HepG2 (cell line): ENCODE results near the gene DSTN. TPM values are rescaled to one million over a fixed set of nuclear protein-coding genes. Genes with fewer than 3 reads are reported as not detected.

Source experiments
- CC2D1A ChIP-seq: sonication (generic); formaldehyde crosslinking; IDR thresholded peaks from 2 replicates; pipeline ENCODE4 v1.8.1; 2023; ENCODE audit warnings: mild to moderate bottlenecking, missing genetic modification reagents
- KDM2A ChIP-seq: sonication (generic); formaldehyde crosslinking; IDR thresholded peaks from 2 replicates; pipeline ENCODE4 v1.4.0; 2020; ENCODE audit warnings: low read depth, missing genetic modification reagents, borderline replicate concordance
- KLF12 ChIP-seq: sonication (generic); formaldehyde crosslinking; IDR thresholded peaks from 2 replicates; pipeline ENCODE4 v1.4.0; 2020; ENCODE audit warnings: missing genetic modification reagents, borderline replicate concordance
- LCORL ChIP-seq, 2 experiments: fragments of 450-650 bp in 1 of 2; sonication (generic) in 1 of 2; formaldehyde crosslinking in 1 of 2; IDR thresholded peaks; 2 replicates each; pipeline versions ENCODE4 v1.5.0 to v1.6.1; 2017 to 2020; ENCODE audit warnings: antibody characterized with exemption in 1 of 2, missing genetic modification reagents in 1 of 2
- MED1 ChIP-seq: sonication (generic); formaldehyde crosslinking; IDR thresholded peaks from 2 replicates; pipeline ENCODE4 v1.4.0; 2020; ENCODE audit warnings: missing genetic modification reagents
- NFE2 ChIP-seq: sonication (generic); formaldehyde crosslinking; IDR thresholded peaks from 2 replicates; pipeline ENCODE4 v1.4.0; 2020; ENCODE audit warnings: missing genetic modification reagents
- PCBP1 ChIP-seq: fragments of 200-400 bp; formaldehyde crosslinking; IDR thresholded peaks from 2 replicates; pipeline ENCODE4 v1.6.1; 2017; ENCODE audit warnings: mild to moderate bottlenecking, low read depth, low read length, borderline replicate concordance
- POLR2A ChIP-seq, 2 experiments: IDR thresholded peaks; 2 replicates each; pipeline ENCODE4 v1.6.1; 2011; ENCODE audit warnings: low read depth in 2 of 2, low read length in 2 of 2, mild to moderate bottlenecking in 1 of 2, moderate library complexity in 1 of 2; ENCODE audit not compliant: insufficient read depth in 1 of 2
- PPARG ChIP-seq: conservative IDR thresholded peaks from 2 replicates; pipeline ENCODE4 v1.6.1; 2016; ENCODE audit warnings: missing biosample characterization, missing genetic modification reagents
- RARA ChIP-seq: IDR thresholded peaks from 2 replicates; pipeline ENCODE4 v1.6.1; 2016; ENCODE audit warnings: missing genetic modification reagents, missing compliant biosample characterization
- RBM22 ChIP-seq: fragments of 200-400 bp; formaldehyde crosslinking; optimal IDR thresholded peaks from 2 replicates; pipeline ENCODE3; 2017; ENCODE audit warnings: mild to moderate bottlenecking, low read length, moderate library complexity
- REL ChIP-seq: sonication (generic); formaldehyde crosslinking; conservative IDR thresholded peaks from 2 replicates; pipeline ENCODE4 v1.8.0; 2022; ENCODE audit warnings: mild to moderate bottlenecking, missing genetic modification reagents, moderate library complexity
- SMAD9 ChIP-seq: sonication (generic); formaldehyde crosslinking; IDR thresholded peaks from 2 replicates; pipeline ENCODE4 v1.5.1; 2020; ENCODE audit warnings: mild to moderate bottlenecking, missing genetic modification reagents
- TARDBP ChIP-seq: sonication (generic); formaldehyde crosslinking; IDR thresholded peaks from 2 replicates; pipeline ENCODE4 v1.8.0; 2022; ENCODE audit warnings: mild to moderate bottlenecking, missing genetic modification reagents
- USF2 ChIP-seq, 2 experiments: sonication (generic) in 1 of 2; formaldehyde crosslinking in 1 of 2; IDR thresholded peaks; 2 replicates each; pipeline versions ENCODE4 v1.5.1 to v1.6.1; 2011 to 2020; ENCODE audit warnings: borderline replicate concordance in 1 of 2, low read depth in 1 of 2, low read length in 1 of 2, mild to moderate bottlenecking in 1 of 2, missing genetic modification reagents in 1 of 2, moderate library complexity in 1 of 2
- ZFP62 ChIP-seq: sonication (generic); formaldehyde crosslinking; IDR thresholded peaks from 2 replicates; pipeline ENCODE4 v1.4.0; 2020; ENCODE audit warnings: missing genetic modification reagents
- ZNF451 ChIP-seq: sonication (generic); formaldehyde crosslinking; IDR thresholded peaks from 2 replicates; pipeline ENCODE4 v1.5.0; 2020; ENCODE audit warnings: mild to moderate bottlenecking, missing genetic modification reagents
- ZNF580 ChIP-seq: IDR thresholded peaks from 2 replicates; pipeline ENCODE4 v1.6.1; 2016; ENCODE audit warnings: low read depth, borderline replicate concordance
- polyA plus RNA-seq, 8 experiments: library from polyadenylated mRNA; depleted of rRNA in 3 of 8; stranded (reverse) in 7 of 8; unstranded in 1 of 8; fragments of >200 nt; fragmentation: Illumina TruSeq in 4 of 8; extraction: Trizol in 4 of 8; gene quantifications; 2 replicates each; pipeline versions ENCODE4 v1.2.1 to v1.2.3, GENCODE V29; 2011 to 2016; ENCODE audit warnings: low read depth in 4 of 8, missing spikeins in 1 of 8, mixed read lengths in 1 of 8; ENCODE audit not compliant: insufficient read depth in 1 of 8
- total RNA-seq, 5 experiments: library from RNA; depleted of rRNA; stranded (reverse); fragments of >200 nt; fragmentation: Illumina TruSeq; extraction: Trizol; gene quantifications; 2 replicates each; pipeline ENCODE4 v1.2.3, GENCODE V29; 2016; ENCODE audit warnings: low read depth in 1 of 5
- TF ChIP-seq, protein P1 (sequence below): sonication (generic); formaldehyde crosslinking; IDR thresholded peaks from 2 replicates; pipeline ENCODE4 v1.5.0; 2020; ENCODE audit warnings: mild to moderate bottlenecking, missing genetic modification reagents
- TF ChIP-seq, protein P2 (sequence below): sonication (generic); formaldehyde crosslinking; IDR thresholded peaks from 2 replicates; pipeline ENCODE4 v1.5.0; 2020; ENCODE audit warnings: missing genetic modification reagents
- TF ChIP-seq, protein P3 (sequence below): IDR thresholded peaks from 2 replicates; pipeline ENCODE4 v1.6.1; 2016; ENCODE audit warnings: missing biosample characterization, missing genetic modification reagents, low read depth

DSTN gene
- total and polyA plus RNA-seq, 2 of the 13 experiments (the other 11 are each of a cell fraction or from before 2014, with no cell fraction given): 27.6 to 106 TPM

DNA sequence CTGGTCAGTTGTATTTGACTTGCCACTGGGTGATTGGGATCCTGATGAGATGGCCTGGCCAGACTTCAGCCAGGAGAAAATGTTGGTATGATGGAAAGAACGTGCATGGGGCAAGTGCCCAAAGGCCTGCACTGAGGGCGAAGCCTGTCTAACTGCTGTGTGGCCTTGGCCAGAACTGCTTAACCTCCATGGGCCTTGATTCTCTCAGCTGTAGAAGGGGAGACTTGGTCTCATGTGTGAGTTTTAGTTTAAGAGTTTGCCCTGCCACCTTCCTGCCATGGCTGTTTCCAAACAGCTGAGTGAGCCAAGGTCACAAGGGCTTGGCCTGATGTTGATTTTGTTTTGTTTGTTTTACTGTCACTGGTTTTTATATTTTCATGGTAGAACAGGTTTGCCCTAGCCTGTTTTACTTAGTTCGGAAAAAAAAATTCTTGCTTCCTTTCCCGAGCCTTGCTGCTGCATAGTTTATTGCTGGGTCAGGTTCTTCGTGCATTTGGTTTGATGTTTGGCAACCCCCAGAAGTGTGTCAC, 35.3 kb downstream of the DSTN start (continued):
- TF ChIP-seq USF2 (IDR thresholded peaks at IDR 0.05; ENCODE audit: low read depth, low read length) (peak; percentile 21; the same call in 1 of the 2 replicates), USF2 (CRISPR knock-in tag; IDR thresholded peaks at IDR 0.05; ENCODE audit: borderline replicate concordance) (no peak), ZFP62 (CRISPR knock-in tag) (no peak), NFE2 (no peak), ZNF451 (CRISPR knock-in tag) (no peak), KDM2A (CRISPR knock-in tag) (peak; percentile 55; the same call in 1 of the 2 replicates), TARDBP (CRISPR knock-in tag) (peak; percentile 78), RARA (CRISPR knock-in tag) (peak; percentile 73; the same call in 1 of the 2 replicates), CC2D1A (CRISPR knock-in tag) (no peak), SMAD9 (no peak), MED1 (CRISPR knock-in tag) (peak; percentile 79; the same call in 1 of the 2 replicates), POLR2A (IDR thresholded peaks at IDR 0.05; ENCODE audit: insufficient read depth in 1 of 2, low read depth in 2 of 2, low read length in 2 of 2) (0 out of 4 replicates have a peak, but pooled peaks of 1 of the 2 experiments have one; percentile 17), PCBP1 (no peak), ZNF580 (CRISPR knock-in tag) (peak; percentile 37; the same call in 1 of the 2 replicates), REL (no peak), LCORL (IDR thresholded peaks at IDR 0.05) (no peak), LCORL (CRISPR knock-in tag; IDR thresholded peaks at IDR 0.05) (peak; percentile 85), RBM22 (no peak), PPARG (CRISPR knock-in tag) (no peak), KLF12 (CRISPR knock-in tag) (no peak)
- TF ChIP-seq, protein P1, sequence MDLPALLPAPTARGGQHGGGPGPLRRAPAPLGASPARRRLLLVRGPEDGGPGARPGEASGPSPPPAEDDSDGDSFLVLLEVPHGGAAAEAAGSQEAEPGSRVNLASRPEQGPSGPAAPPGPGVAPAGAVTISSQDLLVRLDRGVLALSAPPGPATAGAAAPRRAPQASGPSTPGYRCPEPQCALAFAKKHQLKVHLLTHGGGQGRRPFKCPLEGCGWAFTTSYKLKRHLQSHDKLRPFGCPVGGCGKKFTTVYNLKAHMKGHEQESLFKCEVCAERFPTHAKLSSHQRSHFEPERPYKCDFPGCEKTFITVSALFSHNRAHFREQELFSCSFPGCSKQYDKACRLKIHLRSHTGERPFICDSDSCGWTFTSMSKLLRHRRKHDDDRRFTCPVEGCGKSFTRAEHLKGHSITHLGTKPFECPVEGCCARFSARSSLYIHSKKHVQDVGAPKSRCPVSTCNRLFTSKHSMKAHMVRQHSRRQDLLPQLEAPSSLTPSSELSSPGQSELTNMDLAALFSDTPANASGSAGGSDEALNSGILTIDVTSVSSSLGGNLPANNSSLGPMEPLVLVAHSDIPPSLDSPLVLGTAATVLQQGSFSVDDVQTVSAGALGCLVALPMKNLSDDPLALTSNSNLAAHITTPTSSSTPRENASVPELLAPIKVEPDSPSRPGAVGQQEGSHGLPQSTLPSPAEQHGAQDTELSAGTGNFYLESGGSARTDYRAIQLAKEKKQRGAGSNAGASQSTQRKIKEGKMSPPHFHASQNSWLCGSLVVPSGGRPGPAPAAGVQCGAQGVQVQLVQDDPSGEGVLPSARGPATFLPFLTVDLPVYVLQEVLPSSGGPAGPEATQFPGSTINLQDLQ (CRISPR knock-in tag): no peak
- TF ChIP-seq, protein P2, sequence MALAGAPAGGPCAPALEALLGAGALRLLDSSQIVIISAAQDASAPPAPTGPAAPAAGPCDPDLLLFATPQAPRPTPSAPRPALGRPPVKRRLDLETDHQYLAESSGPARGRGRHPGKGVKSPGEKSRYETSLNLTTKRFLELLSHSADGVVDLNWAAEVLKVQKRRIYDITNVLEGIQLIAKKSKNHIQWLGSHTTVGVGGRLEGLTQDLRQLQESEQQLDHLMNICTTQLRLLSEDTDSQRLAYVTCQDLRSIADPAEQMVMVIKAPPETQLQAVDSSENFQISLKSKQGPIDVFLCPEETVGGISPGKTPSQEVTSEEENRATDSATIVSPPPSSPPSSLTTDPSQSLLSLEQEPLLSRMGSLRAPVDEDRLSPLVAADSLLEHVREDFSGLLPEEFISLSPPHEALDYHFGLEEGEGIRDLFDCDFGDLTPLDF (CRISPR knock-in tag): no peak
- TF ChIP-seq, protein P3, sequence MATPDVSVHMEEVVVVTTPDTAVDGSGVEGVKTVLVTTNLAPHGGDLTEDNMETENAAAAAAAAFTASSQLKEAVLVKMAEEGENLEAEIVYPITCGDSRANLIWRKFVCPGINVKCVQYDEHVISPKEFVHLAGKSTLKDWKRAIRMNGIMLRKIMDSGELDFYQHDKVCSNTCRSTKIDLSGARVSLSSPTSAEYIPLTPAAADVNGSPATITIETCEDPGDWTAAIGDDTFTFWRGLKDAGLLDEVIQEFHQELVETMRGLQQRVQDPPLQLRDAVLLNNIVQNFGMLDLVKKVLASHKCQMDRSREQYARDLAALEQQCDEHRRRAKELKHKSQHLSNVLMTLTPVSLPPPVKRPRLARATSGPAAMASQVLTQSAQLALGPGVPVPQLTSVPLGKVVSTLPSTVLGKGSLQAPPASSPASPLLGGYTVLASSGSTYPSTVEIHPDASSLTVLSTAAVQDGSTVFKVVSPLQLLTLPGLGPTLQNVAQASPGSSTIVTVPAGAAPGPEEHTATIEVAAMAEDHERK: no peak
